Hepatocyte (in vitro differentiated cells): ENCODE results near the gene NF2. TPM values are rescaled to one million over a fixed set of nuclear protein-coding genes. Genes with fewer than 3 reads are reported as not detected.

Source experiments
- DNase-seq: peaks from one replicate; pipeline ENCODE4 v3.0.0-alpha.2; 2016; ENCODE audit warnings: low spot score
- H2AFZ ChIP-seq: fragments of 200-600 bp; sonication (generic); 2 replicates; pipeline ENCODE4 v1.6.0; 2016; ENCODE audit warnings: antibody characterized with exemption, mild to moderate bottlenecking
- H3K27ac ChIP-seq: fragments of 200-600 bp; sonication (generic); 2 replicates; pipeline ENCODE4 v1.5.1; 2016; ENCODE audit warnings: mild to moderate bottlenecking
- H3K27me3 ChIP-seq: fragments of 200-600 bp; sonication (generic); 2 replicates; pipeline ENCODE4 v1.6.1; 2016
- H3K36me3 ChIP-seq: fragments of 200-600 bp; sonication (generic); replicated peaks from 2 replicates; pipeline ENCODE4 v1.5.1; 2016; ENCODE audit warnings: low read depth; ENCODE audit not compliant: insufficient read depth
- H3K4me1 ChIP-seq: fragments of 200-600 bp; sonication (generic); 2 replicates; pipeline ENCODE4 v1.5.1; 2016; ENCODE audit warnings: mild to moderate bottlenecking, moderate library complexity; ENCODE audit not compliant: insufficient read depth
- H3K4me2 ChIP-seq: fragments of 200-600 bp; sonication (generic); 2 replicates; pipeline ENCODE4 v1.6.0; 2016
- H3K4me3 ChIP-seq: fragments of 200-600 bp; sonication (generic); 2 replicates; pipeline ENCODE4 v1.5.1; 2016; ENCODE audit warnings: mild to moderate bottlenecking
- H3K79me2 ChIP-seq: fragments of 200-600 bp; sonication (generic); 2 replicates; pipeline ENCODE4 v1.6.0; 2017; ENCODE audit warnings: mild to moderate bottlenecking
- H3K9me2 ChIP-seq: fragments of 200-600 bp; sonication (generic); replicated peaks from 2 replicates; pipeline ENCODE4 v1.6.0; 2017; ENCODE audit warnings: mild to moderate bottlenecking; ENCODE audit not compliant: insufficient read depth
- H3K9me3 ChIP-seq: fragments of 200-600 bp; sonication (generic); 2 replicates; pipeline ENCODE4 v1.5.1; 2016; ENCODE audit warnings: low read depth, mild to moderate bottlenecking
- H4K20me1 ChIP-seq: fragments of 200-600 bp; sonication (generic); 2 replicates; pipeline ENCODE4 v1.6.0; 2016; ENCODE audit warnings: mild to moderate bottlenecking; ENCODE audit not compliant: insufficient read depth, poor library complexity, severe bottlenecking
- EZH2 ChIP-seq: fragments of 200-600 bp; sonication (generic); IDR thresholded peaks from 2 replicates; pipeline ENCODE4 v1.6.1; 2016; ENCODE audit warnings: antibody characterized with exemption, mild to moderate bottlenecking, borderline replicate concordance
- EZH2phosphoT487 ChIP-seq: fragments of 200-600 bp; sonication (generic); IDR thresholded peaks from one replicate; pipeline ENCODE4 v1.6.1; 2018; ENCODE audit warnings: antibody characterized with exemption, mild to moderate bottlenecking, low read depth, moderate library complexity; ENCODE audit not compliant: unreplicated experiment, severe bottlenecking
- WGBS: methylation state at CpG from one replicate; pipeline ENCODE4 v1.1.6; 2016; ENCODE audit warnings: low lambda C conversion rate; ENCODE audit errors: missing lambda C conversion rate; 5-methylcytosine and 5-hydroxymethylcytosine counted together
- polyA plus RNA-seq: library from polyadenylated mRNA; unstranded; fragments of >200 nt; fragmentation: Nextera tagmentation; extraction: Ambion mirVana; gene quantifications from 2 replicates; pipeline ENCODE4 v1.2.1, GENCODE V29; 2016
- total RNA-seq: library from RNA; depleted of rRNA; stranded (reverse); fragments of >200 nt; gene quantifications from 2 replicates; pipeline ENCODE4 v1.2.3, GENCODE V29; 2014
- TF ChIP-seq, protein P1 (sequence below): fragments of 200-600 bp; sonication (generic); IDR thresholded peaks from 2 replicates; pipeline ENCODE4 v1.5.1; 2016; ENCODE audit warnings: antibody characterized with exemption, mild to moderate bottlenecking; ENCODE audit not compliant: poor library complexity

The NF2 gene
- total and polyA plus RNA-seq, 2 experiments from 2014 or later = 18.5 to 30.7 TPM

DNA sequence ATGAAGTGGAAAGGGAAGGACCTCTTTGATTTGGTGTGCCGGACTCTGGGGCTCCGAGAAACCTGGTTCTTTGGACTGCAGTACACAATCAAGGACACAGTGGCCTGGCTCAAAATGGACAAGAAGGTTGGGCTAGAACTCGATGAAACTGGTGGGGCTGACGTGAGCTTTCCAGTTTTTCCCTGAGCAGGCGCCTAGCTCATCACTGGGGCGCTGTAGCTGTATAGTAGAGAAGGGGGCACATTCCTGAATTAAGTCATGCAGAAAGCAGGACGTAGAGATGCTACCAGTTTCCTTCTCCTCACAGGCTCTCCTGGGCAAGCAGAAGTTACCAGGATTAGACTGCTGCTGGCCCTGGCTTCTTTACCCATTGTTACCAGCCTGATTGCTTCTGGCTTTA, 33.3 kb downstream of the NF2 start:
- Histone ChIP-seq H3K27ac (no peak overlapping the region), H2AFZ (no peak overlapping the region), H4K20me1 (peaks cover 7% of the 10 kb centered on the region), H3K79me2 (peaks cover 44% of the 10 kb centered on the region), H3K4me3 (no peak overlapping the region), H3K4me2 (no peak overlapping the region), H3K9me2 (no peaks in the 10 kb centered on the region), H3K27me3 (no peaks in the 10 kb centered on the region), H3K9me3 (no peaks in the 10 kb centered on the region), H3K4me1 (peaks cover 13% of the 10 kb centered on the region), H3K36me3 (no peaks in the 10 kb centered on the region)
- 94% methylated on average over 7 of the region's 7 CpGs for WGBS
- no peak for DNase-seq
- TF ChIP-seq EZH2 = no peak
- TF ChIP-seq, protein P1, sequence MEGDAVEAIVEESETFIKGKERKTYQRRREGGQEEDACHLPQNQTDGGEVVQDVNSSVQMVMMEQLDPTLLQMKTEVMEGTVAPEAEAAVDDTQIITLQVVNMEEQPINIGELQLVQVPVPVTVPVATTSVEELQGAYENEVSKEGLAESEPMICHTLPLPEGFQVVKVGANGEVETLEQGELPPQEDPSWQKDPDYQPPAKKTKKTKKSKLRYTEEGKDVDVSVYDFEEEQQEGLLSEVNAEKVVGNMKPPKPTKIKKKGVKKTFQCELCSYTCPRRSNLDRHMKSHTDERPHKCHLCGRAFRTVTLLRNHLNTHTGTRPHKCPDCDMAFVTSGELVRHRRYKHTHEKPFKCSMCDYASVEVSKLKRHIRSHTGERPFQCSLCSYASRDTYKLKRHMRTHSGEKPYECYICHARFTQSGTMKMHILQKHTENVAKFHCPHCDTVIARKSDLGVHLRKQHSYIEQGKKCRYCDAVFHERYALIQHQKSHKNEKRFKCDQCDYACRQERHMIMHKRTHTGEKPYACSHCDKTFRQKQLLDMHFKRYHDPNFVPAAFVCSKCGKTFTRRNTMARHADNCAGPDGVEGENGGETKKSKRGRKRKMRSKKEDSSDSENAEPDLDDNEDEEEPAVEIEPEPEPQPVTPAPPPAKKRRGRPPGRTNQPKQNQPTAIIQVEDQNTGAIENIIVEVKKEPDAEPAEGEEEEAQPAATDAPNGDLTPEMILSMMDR = no peak
- no peak for TF ChIP-seq EZH2phosphoT487

DNA sequence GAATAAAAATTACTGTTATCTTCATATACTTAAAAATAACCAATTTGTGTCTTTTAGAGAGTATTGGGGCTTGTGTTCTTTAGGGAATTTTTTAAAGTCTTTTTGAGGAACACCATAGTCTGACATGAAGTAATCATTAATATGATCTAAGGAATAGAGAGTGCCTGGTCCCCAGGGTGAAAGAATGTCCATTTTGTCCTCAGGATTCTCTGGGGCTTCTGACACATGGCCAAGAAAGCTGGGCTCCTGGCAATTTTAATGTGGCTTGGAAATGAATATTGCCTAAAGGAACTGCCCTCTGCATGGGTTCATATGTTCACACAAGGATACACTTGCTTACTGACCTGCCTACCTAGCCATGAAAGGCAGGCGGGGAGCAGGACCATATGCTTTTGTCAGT, 33.7 kb downstream of the NF2 start:
- DNase-seq = no peak
- no peak overlapping the region for H3K4me3 ChIP-seq
- H3K9me2 ChIP-seq = no peaks in the 10 kb centered on the region
- no peaks in the 10 kb centered on the region for H3K27me3 ChIP-seq
- H3K9me3 ChIP-seq = no peaks in the 10 kb centered on the region
- H4K20me1 ChIP-seq = peaks cover 7% of the 10 kb centered on the region
- TF ChIP-seq, protein P1 = no peak
- TF ChIP-seq EZH2 (no peak), EZH2phosphoT487 (no peak)
- no peak overlapping the region for H2AFZ ChIP-seq
- H3K4me2 ChIP-seq = no peak overlapping the region
- no peaks in the 10 kb centered on the region for H3K36me3 ChIP-seq
- 100% methylated on average over 1 of the region's 1 CpG for WGBS
- H3K27ac ChIP-seq = no peak overlapping the region
- H3K79me2 ChIP-seq = peaks cover 43% of the 10 kb centered on the region
- peaks cover 15% of the 10 kb centered on the region for H3K4me1 ChIP-seq

DNA sequence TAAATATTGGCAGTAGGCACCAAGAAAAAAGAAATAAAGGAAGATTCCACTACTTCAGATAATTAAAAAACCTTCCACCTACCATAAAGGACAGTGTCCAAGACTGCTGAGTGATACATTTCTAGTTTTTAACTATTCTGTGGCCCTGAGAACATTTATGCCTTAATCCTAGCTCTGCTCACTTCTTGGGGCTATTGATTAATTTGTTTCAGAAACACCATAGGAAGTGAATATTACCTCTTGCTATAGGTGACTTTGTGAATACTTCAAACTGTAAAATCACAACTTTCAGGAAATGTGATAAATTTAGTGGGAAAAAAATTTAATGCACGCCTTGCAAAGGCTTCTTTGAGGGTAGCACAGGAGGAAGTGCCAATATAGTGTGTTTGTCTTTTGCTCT, 35.2 kb downstream of the NF2 start:
- Histone ChIP-seq H3K27me3 (no peaks in the 10 kb centered on the region), H3K9me2 (no peaks in the 10 kb centered on the region), H3K27ac (no peak overlapping the region), H3K4me1 (peaks cover 17% of the 10 kb centered on the region), H4K20me1 (peaks cover 7% of the 10 kb centered on the region), H3K4me3 (no peak overlapping the region), H3K36me3 (no peaks in the 10 kb centered on the region), H3K9me3 (no peaks in the 10 kb centered on the region), H2AFZ (no peak overlapping the region), H3K79me2 (peaks cover 29% of the 10 kb centered on the region), H3K4me2 (no peak overlapping the region)
- DNase-seq = no peak
- TF ChIP-seq, protein P1 = no peak
- 100% methylated on average over 1 of the region's 1 CpG for WGBS

GRCh38 chr22:29639096-29639495, 35.7 kb downstream of the NF2 start:
- H3K4me3 ChIP-seq = no peak overlapping the region
- H3K27me3 ChIP-seq = no peaks in the 10 kb centered on the region
- DNase-seq = no peak
- peaks cover 17% of the 10 kb centered on the region for H3K4me1 ChIP-seq
- H4K20me1 ChIP-seq = peaks cover 4% of the 10 kb centered on the region
- no peak overlapping the region for H2AFZ ChIP-seq
- H3K27ac ChIP-seq = no peak overlapping the region
- H3K79me2 ChIP-seq = peaks cover 25% of the 10 kb centered on the region
- no peaks in the 10 kb centered on the region for H3K9me3 ChIP-seq
- no peaks in the 10 kb centered on the region for H3K36me3 ChIP-seq
- no peaks in the 10 kb centered on the region for H3K9me2 ChIP-seq
- TF ChIP-seq EZH2 (no peak), EZH2phosphoT487 (no peak)
- TF ChIP-seq, protein P1 = no peak
- no peak overlapping the region for H3K4me2 ChIP-seq
